ENCODE data around the gene RANBP3.

DNA sequence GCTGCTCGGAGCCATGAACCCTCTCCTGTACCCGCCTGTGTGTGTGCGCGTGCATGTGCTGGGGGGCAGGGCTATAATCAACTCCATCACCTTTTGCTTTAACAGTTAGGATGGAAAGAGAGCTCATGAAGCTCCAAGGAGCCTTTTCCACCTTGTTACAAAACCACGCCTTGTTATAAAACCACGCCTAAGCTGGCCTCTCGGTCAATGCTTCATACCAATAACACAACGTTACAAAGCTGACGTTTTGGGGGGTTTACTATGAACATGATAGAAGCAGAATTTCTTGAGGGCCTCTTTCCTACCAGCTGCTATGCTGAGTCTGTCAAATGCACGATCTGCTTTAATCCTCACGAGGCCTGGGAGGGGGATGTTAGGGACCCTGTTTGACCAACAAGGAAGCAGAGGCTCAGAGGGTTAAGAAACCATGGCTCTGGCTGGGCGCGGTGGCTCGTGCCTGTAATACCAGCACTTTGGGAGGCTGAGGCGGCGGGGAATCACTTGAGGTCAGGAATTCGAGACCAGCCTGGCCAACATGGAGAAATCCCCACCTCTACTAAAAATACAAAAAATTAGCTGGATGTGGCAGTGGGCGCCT, 52.0 kb downstream of the RANBP3 start:
- TF ChIP-seq, protein P1, sequence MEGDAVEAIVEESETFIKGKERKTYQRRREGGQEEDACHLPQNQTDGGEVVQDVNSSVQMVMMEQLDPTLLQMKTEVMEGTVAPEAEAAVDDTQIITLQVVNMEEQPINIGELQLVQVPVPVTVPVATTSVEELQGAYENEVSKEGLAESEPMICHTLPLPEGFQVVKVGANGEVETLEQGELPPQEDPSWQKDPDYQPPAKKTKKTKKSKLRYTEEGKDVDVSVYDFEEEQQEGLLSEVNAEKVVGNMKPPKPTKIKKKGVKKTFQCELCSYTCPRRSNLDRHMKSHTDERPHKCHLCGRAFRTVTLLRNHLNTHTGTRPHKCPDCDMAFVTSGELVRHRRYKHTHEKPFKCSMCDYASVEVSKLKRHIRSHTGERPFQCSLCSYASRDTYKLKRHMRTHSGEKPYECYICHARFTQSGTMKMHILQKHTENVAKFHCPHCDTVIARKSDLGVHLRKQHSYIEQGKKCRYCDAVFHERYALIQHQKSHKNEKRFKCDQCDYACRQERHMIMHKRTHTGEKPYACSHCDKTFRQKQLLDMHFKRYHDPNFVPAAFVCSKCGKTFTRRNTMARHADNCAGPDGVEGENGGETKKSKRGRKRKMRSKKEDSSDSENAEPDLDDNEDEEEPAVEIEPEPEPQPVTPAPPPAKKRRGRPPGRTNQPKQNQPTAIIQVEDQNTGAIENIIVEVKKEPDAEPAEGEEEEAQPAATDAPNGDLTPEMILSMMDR (IDR thresholded peaks at IDR 0.05 in 4 of 5, conservative IDR thresholded peaks at IDR 0.05 in 1 of 5), result no peak
- TF ChIP-seq POLR2A (IDR thresholded peaks at IDR 0.05), result no peak

Measured in gastrocnemius medialis (tissue), 4 donors.